ENCODE data around the gene TLE7. TPM values are rescaled to one million over a fixed set of nuclear protein-coding genes. Genes with fewer than 3 reads are reported as not detected.

TLE7 gene
- total RNA-seq, 4 donors from 2014 or later: not detected

DNA sequence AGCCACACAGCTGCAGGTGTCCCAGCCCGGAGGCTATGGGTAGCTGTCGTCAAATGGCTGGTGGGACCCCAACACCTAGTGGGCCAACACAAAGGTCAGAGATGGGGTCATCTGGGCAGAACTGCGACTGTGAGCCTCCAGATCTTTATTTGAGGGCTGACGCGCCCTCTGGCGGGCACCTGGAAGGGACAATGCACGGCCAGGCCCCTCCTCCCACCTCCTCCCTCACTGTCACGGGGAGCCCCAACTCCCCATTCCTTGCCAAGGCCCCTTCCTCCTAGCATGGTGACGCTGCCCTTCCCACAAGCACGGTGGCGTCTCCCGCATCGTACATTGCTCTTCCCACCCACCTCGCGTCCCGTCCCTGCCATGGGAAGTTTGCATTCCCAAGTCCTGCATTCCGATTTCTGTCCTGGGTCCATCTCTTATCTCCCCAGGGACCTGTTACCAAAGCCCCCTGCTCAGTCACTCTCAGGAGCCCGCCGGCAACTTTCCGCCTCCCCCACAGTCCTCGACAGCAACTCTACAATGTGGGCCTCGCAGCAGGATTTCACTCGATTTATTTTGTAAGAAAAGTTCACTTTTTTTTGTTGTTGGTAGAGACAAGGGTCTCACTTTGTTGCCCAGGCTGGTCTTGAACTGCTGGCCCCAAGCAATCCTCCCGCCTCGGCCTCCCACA, 1.0 kb downstream of the TLE7 start:
- H3K27me3 ChIP-seq: no peaks in the 10 kb centered on the region
- H3K9me3 ChIP-seq: no peaks in the 10 kb centered on the region
- H3K4me3 ChIP-seq (replicated peaks in 1 of 3): no peak overlapping the region
- no peak for DNase-seq
- intact Hi-C loops (cut with DNase I): no loop called here
- no peaks in the 10 kb centered on the region for H3K36me3 ChIP-seq
- WGBS, 2 donors: 72 to 76% methylated on average over 24 of the region's 25 CpGs
- H3K4me1 ChIP-seq: no peaks in the 10 kb centered on the region
- TF ChIP-seq CTCF (IDR thresholded peaks at IDR 0.05) (no peak), POLR2A (IDR thresholded peaks at IDR 0.05) (no peak)
- no peak overlapping the region for H3K27ac ChIP-seq

DNA sequence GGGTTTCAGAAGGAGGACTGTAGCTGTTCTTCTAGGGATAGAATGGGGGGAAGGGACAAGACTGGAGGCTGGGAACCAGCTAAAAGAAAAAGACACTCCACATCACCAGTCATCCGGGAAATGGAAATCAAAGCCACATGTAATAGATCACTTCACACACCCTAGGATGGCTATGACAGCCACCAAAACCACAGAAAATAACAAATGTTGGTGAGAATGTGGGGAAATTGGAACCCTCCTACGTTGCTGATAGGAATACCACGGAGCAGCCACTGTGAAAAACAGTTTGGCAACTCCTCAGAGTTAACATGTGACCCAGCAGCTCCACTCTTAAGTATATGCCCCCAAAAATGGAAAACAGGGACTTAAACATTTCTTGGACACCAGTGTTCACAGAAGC, 2.3 kb downstream of the TLE7 start:
- Histone ChIP-seq H3K36me3 (no peaks in the 10 kb centered on the region), H3K27ac (no peak overlapping the region), H3K4me3 (replicated peaks in 1 of 3) (no peak overlapping the region), H3K27me3 (no peaks in the 10 kb centered on the region), H3K4me1 (no peaks in the 10 kb centered on the region), H3K9me3 (no peaks in the 10 kb centered on the region)
- TF ChIP-seq CTCF (IDR thresholded peaks at IDR 0.05): no peak
- no peak for DNase-seq
- intact Hi-C loops (cut with DNase I): no loop called here
- WGBS, 2 donors: 42 to 54% methylated on average over 3 of the region's 3 CpGs

DNA sequence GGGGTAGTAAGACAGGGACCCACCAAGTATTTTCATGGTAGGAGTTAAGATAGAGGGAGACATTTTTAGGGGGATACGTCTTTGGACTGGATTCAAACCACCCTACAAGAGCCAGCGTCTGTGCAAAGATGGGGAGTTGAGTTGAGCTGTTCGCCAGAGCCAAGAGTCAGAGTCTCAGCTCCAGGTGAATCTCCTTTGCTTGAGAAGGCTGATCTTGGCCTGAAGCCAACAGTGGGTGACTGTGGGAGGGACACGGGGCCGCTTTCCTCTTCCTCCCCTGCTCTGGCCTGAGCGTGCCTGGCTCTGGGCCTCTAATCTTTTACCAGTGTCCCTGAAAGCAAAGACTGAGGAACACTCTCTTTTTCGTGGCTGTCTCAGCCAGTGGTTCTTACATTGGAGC, 5.4 kb downstream of the TLE7 start:
- no peak overlapping the region for H3K27ac ChIP-seq
- H3K36me3 ChIP-seq: no peaks in the 10 kb centered on the region
- intact Hi-C loops (cut with DNase I): no loop called here
- H3K27me3 ChIP-seq: no peaks in the 10 kb centered on the region
- H3K4me3 ChIP-seq (replicated peaks in 1 of 3): no peak overlapping the region
- TF ChIP-seq POLR2A (IDR thresholded peaks at IDR 0.05) (no peak), CTCF (IDR thresholded peaks at IDR 0.05) (no peak)
- H3K4me1 ChIP-seq: no peaks in the 10 kb centered on the region
- 80 to 85% methylated on average over 7 of the region's 7 CpGs for WGBS, 2 donors
- H3K9me3 ChIP-seq: no peaks in the 10 kb centered on the region
- DNase-seq: no peak

GRCh38 chr16:71432906-71433305, 8.9 kb downstream of the TLE7 start:
- no peak overlapping the region for H3K4me3 ChIP-seq (replicated peaks in 1 of 3)
- H3K36me3 ChIP-seq: no peaks in the 10 kb centered on the region
- DNase-seq: no peak
- no peak overlapping the region for H3K27ac ChIP-seq
- H3K27me3 ChIP-seq: no peaks in the 10 kb centered on the region
- TF ChIP-seq CTCF (IDR thresholded peaks at IDR 0.05) (no peak), POLR2A (IDR thresholded peaks at IDR 0.05) (no peak)
- WGBS, 2 donors: 84 to 87% methylated on average over 6 of the region's 6 CpGs
- no peaks in the 10 kb centered on the region for H3K4me1 ChIP-seq
- H3K9me3 ChIP-seq: no peaks in the 10 kb centered on the region
- intact Hi-C loops (cut with DNase I): no loop called here

DNA sequence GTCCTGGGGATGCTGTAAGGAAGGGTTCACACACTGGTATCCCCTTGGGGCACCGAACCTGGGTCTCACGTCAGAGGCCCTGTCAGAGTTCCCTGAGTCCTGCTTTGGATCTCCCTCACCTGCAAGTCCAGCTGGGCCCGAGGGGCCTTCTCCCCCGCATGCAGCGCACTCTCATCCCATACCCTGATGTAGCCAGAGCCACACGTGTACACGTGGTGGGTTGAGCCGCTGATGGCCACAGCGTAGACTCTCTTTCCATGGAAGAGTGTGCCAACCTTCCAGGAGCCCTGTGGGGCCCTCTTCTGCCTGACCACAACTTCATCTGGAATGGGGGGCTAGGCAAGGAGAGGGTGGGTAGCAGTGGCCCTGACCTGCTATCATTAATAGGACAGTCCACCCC, 9.9 kb downstream of the TLE7 start:
- no peaks in the 10 kb centered on the region for H3K27me3 ChIP-seq
- H3K9me3 ChIP-seq: no peaks in the 10 kb centered on the region
- TF ChIP-seq CTCF (IDR thresholded peaks at IDR 0.05) (no peak), POLR2A (IDR thresholded peaks at IDR 0.05) (no peak)
- no peaks in the 10 kb centered on the region for H3K4me1 ChIP-seq
- intact Hi-C loops (cut with DNase I): no loop called here
- DNase-seq: no peak
- WGBS, 2 donors: 86 to 93% methylated on average over 9 of the region's 9 CpGs
- H3K27ac ChIP-seq: no peak overlapping the region
- no peaks in the 10 kb centered on the region for H3K36me3 ChIP-seq
- no peak overlapping the region for H3K4me3 ChIP-seq (replicated peaks in 1 of 3)

Data from thyroid gland (tissue), 4 donors.